GM18868 (cell line): Measurements from ENCODE around the gene KIF26B.
"Not testable (repeated sequence)": the region's sequence is repeated elsewhere in the genome, so short reads cannot be mapped to it uniquely, and the experiment has no call there.

Experiments
- ATAC-seq: cut with Tn5 transposase; IDR thresholded peaks from one replicate; pipeline ENCODE4 v1.9.1; 2021; ENCODE audit warnings: mild to moderate bottlenecking, moderate library complexity; ENCODE audit not compliant: unreplicated experiment

Gene KIF26B

DNA sequence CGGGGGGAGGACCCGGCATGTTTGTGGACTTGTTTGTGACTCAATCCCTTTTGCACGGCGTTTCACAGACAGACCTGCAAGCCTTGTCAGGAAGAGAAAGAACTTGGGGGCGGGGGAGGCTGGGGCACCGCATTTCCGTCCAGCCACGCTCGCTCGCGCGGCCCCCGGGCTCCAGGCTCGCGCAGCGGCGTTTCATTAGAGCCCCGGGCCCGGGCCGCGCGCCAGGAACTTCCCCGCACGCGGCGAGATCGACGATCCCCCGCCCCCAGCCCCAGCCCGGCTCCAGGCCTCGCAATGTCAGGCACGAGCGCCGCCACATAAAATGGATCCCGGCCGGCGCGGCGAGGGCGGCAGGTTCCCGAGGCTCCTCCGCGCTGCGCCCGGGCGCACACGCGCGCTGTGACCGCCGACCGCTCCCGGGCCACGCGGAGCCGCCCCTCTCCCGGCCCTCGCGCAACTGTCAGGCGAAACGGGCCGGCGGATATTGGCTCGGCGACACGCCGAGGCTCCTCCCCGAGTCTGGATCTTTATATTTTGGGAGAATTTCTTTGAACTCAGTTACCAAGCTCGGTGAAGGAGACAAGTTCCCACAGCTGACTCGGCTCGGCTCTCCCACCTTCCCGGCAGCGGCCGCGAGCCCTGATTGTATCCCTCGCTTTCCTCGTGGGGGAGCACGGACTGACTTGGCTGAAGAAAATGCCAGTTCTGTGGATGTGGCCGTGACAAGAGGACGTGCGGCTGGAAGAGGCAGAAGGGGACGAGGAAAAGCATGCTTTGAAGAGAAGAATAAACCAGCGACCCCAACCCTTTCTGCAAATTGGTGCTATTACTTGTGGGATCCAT is at the start of gene KIF26B:
TSS of gene KIF26B (plus strand) at position 557 of the 843 bp plus-strand sequence. CDS start 440 bp downstream, outside the sequence.
- ATAC-seq = no peak

GRCh38 chr1:245105042-245105441 is 49.7 kb upstream of the KIF26B start:
- ATAC-seq = no peak

DNA sequence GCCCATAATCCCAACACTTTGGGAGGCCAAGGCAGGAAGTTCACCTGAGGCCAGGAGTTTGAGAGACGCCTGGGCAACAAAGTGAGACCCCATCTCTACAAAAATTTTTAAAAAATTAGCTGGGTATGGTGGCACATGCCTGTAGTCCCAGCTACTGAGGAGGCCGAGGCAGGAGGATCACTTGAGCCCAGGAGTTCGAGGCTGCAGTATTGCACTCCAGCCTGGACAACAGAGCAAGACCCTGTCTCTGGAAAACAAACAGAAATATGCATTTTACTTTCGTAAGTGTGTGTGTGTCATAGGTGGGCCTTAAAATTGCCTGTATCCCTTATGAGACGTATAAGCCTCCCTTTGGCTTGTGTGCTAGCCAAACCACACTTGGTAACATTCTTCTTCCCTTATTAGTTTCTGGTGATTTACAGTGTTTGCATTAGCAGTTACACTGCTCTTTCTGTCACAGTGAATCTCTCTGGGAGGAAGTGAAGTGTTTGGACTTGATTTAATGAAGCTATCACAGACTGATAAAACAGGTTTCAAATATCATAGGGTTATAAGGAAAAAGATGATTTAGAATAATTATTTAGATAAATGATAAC is 48.9 kb upstream of the KIF26B start:
- no peak for ATAC-seq

GRCh38 chr1:245107776-245108114 is 47.0 kb upstream of the KIF26B start:
- no peak for ATAC-seq

- no peak for ATAC-seq
These were observed 46.5 kb upstream of the KIF26B start for GRCh38 chr1:245108246-245108645.

- no peak for ATAC-seq
These were observed 45.9 kb upstream of the KIF26B start for GRCh38 chr1:245108909-245109308.

- no peak for ATAC-seq
These were observed 44.4 kb upstream of the KIF26B start for GRCh38 chr1:245110406-245110805.

GRCh38 chr1:245111073-245111472 is 43.7 kb upstream of the KIF26B start:
- no peak for ATAC-seq

- ATAC-seq = no peak
These were observed 41.1 kb upstream of the KIF26B start for GRCh38 chr1:245113649-245114048.

- ATAC-seq = no peak
These were observed 38.7 kb upstream of the KIF26B start for GRCh38 chr1:245116131-245116530.

- no peak for ATAC-seq
These were observed 38.0 kb upstream of the KIF26B start for GRCh38 chr1:245116751-245117150.

DNA sequence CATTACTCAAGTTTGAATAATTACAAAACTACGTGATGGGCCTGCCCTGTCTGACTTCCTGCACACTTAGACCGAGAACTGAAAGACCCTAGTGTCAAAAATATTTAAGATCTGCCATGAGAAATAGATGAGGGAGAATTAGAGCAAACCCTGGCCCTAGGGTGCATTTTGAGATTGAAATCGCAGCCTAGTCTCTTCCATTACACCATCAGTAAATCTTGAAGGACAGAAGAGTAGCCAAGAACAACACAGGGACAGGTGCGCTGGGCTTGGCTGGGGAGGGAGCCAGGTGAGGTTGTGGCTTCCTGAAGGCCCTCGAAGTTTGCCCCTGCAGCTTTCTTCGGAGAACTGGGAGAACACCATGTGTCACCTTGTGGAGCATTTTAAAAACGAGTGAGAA is 36.7 kb upstream of the KIF26B start:
- no peak for ATAC-seq

GRCh38 chr1:245118806-245119205 is 36.0 kb upstream of the KIF26B start:
- no peak for ATAC-seq

GRCh38 chr1:245121523-245121922 is 33.3 kb upstream of the KIF26B start:
- ATAC-seq = no peak

DNA sequence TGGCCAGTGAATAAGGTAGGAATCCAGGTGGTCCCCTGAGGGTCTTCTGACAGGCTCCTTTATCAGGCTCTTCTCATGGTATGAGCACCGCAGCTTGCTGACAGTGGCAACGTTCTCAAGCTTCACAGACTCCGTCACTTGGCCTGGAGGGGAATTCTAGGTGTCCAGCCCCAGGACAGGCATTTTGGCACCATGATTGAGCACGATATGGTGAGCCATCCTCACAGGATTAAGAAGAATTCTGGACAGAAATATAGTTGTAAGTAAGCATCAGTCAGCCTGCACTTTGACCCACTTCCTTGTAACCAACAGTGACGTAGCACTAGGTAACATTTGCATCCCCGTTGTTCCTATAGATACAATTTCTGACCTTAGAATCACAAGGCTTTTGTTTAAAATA is 30.5 kb upstream of the KIF26B start:
- ATAC-seq = no peak

GRCh38 chr1:245124644-245125043 is 30.1 kb upstream of the KIF26B start:
- no peak for ATAC-seq

DNA sequence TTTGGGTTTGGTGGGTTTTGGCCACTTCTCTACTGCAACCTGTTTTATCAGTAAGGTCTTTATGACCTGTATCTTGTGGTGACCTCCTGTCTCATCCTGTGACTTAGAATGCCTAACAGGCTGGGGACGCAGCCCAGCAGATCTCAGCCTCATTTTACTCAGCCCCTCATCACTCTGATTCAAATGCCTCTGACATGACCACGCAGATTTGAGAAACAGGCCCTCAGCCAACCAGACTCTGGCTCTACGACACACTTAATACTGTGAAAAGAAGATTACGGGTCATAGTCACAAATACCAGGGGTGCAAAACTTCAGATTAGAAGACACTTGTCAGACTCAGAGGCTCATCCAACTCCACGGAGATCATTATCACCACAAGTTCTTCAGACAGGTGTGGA is 28.3 kb upstream of the KIF26B start:
- no peak for ATAC-seq

- no peak for ATAC-seq
These were observed 26.2 kb upstream of the KIF26B start for GRCh38 chr1:245128381-245129101.

GRCh38 chr1:245129319-245130240 is 25.2 kb upstream of the KIF26B start:
- no peak for ATAC-seq

GRCh38 chr1:245130281-245131025 is 24.3 kb upstream of the KIF26B start:
- ATAC-seq = not testable (repeated sequence)
